Panc1 (cell line): ENCODE measurements around the gene LRRC74B.

Experiments
- CTCF ChIP-seq: fragments of 450-650 bp; IDR thresholded peaks from 2 replicates; pipeline ENCODE4 v1.5.1; 2017; ENCODE audit warnings: mild to moderate bottlenecking
- POLR2AphosphoS5 ChIP-seq: IDR thresholded peaks from 2 replicates; pipeline ENCODE4 v1.6.1; 2012; ENCODE audit warnings: mild to moderate bottlenecking, low read depth, low read length, moderate library complexity
- SIN3A ChIP-seq: IDR thresholded peaks from 2 replicates; pipeline ENCODE4 v1.6.1; 2012; ENCODE audit warnings: low read depth, mild to moderate bottlenecking, low read length, moderate library complexity, borderline replicate concordance; ENCODE audit not compliant: insufficient read depth
- TCF7L2 ChIP-seq: IDR thresholded peaks from 2 replicates; pipeline ENCODE4 v1.6.1; 2011; ENCODE audit warnings: mild to moderate bottlenecking, low read depth, low read length, inconsistent platforms
- TF ChIP-seq, protein P1 (sequence below), 2 experiments: IDR thresholded peaks; 2 replicates each; pipeline ENCODE4 v1.6.1; 2011 to 2012; ENCODE audit warnings: low read depth in 2 of 2, control low read depth in 1 of 2, low read length in 1 of 2, mild to moderate bottlenecking in 1 of 2, moderate library complexity in 1 of 2; ENCODE audit not compliant: insufficient read depth in 1 of 2

DNA sequence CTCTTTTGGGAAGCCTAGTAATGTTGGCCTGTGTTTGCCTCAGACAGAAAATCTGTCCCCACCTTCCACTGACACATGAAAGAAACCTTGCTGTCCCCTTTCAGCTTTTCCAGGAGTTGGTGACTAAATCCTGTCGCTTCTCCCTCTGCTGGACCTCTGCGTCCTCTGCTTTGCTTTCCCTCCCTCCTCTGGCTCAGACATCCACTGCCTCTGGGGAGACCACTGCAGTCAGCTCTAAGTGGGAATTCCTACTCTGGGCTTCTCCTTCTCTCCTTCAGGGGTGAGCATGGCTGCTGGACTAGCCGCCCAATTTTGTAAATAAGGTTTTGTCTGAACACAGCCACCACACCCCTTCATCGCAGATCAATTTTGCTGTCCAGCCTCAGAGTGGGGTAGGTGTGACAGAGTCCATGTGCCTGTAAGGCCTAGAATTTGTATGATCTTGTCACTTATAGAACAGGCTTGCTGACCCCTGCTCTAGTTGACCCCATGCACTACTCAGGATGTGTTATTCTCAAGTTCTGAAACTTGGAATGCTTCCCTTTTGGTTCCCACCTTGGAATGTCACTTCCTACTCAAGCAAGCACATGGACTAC is 23.0 kb downstream of the LRRC74B start:
- TF ChIP-seq CTCF = no peak
- no peak for TF ChIP-seq POLR2AphosphoS5
- no peak for TF ChIP-seq SIN3A
- TF ChIP-seq, protein P1, sequence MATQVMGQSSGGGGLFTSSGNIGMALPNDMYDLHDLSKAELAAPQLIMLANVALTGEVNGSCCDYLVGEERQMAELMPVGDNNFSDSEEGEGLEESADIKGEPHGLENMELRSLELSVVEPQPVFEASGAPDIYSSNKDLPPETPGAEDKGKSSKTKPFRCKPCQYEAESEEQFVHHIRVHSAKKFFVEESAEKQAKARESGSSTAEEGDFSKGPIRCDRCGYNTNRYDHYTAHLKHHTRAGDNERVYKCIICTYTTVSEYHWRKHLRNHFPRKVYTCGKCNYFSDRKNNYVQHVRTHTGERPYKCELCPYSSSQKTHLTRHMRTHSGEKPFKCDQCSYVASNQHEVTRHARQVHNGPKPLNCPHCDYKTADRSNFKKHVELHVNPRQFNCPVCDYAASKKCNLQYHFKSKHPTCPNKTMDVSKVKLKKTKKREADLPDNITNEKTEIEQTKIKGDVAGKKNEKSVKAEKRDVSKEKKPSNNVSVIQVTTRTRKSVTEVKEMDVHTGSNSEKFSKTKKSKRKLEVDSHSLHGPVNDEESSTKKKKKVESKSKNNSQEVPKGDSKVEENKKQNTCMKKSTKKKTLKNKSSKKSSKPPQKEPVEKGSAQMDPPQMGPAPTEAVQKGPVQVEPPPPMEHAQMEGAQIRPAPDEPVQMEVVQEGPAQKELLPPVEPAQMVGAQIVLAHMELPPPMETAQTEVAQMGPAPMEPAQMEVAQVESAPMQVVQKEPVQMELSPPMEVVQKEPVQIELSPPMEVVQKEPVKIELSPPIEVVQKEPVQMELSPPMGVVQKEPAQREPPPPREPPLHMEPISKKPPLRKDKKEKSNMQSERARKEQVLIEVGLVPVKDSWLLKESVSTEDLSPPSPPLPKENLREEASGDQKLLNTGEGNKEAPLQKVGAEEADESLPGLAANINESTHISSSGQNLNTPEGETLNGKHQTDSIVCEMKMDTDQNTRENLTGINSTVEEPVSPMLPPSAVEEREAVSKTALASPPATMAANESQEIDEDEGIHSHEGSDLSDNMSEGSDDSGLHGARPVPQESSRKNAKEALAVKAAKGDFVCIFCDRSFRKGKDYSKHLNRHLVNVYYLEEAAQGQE (IDR thresholded peaks at IDR 0.05; ENCODE audit: insufficient read depth in 1 of 2, low read depth in 2 of 2, low read length in 1 of 2) = no peak
- TF ChIP-seq TCF7L2 = no peak
